SK-N-SH (cell line): ENCODE measurements around the gene AK3. TPM values are rescaled to one million over a fixed set of nuclear protein-coding genes. Genes with fewer than 3 reads are reported as not detected.

Source experiments
- CTCF ChIA-PET: fragments of 300-600, 350-600 bp; formaldehyde crosslinking; extraction: SDS; loops from one replicate; lab custom pipeline; 2021; lab: Yijun Ruan, JAX
- POLR2A ChIA-PET: fragments of 350-600 bp; sonication (Branson Sonifier 250); formaldehyde crosslinking; extraction: SDS; loops from one replicate; lab custom pipeline; 2020; ENCODE audit warnings: antibody characterized with exemption, inconsistent platforms; lab: Yijun Ruan, JAX
- DNase-seq: peaks from one replicate; pipeline ENCODE4 v3.0.0; 2012
- H2AFZ ChIP-seq: fragments of 200-600 bp; sonication (generic); 2 replicates; pipeline ENCODE4 v1.8.1; 2016; ENCODE audit warnings: antibody characterized with exemption, mild to moderate bottlenecking, low read depth
- H3F3A ChIP-seq: fragments of 200-600 bp; sonication (generic); replicated peaks from 2 replicates; pipeline ENCODE3; 2016; ENCODE audit warnings: antibody characterized with exemption, mild to moderate bottlenecking; ENCODE audit not compliant: insufficient read depth
- H3K27ac ChIP-seq, 2 experiments: fragments of 200-500 bp in 1 of 2; fragments of 200-600 bp in 1 of 2; sonication (Bioruptor generic) in 1 of 2; sonication (generic), shearing (Covaris generic) in 1 of 2; 2 replicates each; pipeline versions ENCODE4 v1.5.1 to v1.6.1; 2014 to 2016; ENCODE audit warnings: low read depth in 2 of 2, inconsistent platforms in 1 of 2, low read length in 1 of 2, mild to moderate bottlenecking in 1 of 2, mixed read lengths in 1 of 2
- H3K27me3 ChIP-seq: fragments of 200-600 bp; sonication (generic), shearing (Covaris generic); 2 replicates; pipeline ENCODE4 v1.6.1; 2016; ENCODE audit warnings: mixed run types; ENCODE audit not compliant: insufficient read depth
- H3K36me3 ChIP-seq, 2 experiments: fragments of 200-500 bp in 1 of 2; fragments of 200-600 bp in 1 of 2; sonication (Bioruptor generic) in 1 of 2; sonication (generic) in 1 of 2; replicated peaks in 1 of 2; 2 replicates each; pipeline versions ENCODE3 to v1.5.1; 2014 to 2016; ENCODE audit warnings: low read length in 1 of 2, mild to moderate bottlenecking in 1 of 2; ENCODE audit not compliant: insufficient read depth in 2 of 2, control insufficient read depth in 1 of 2
- H3K4me1 ChIP-seq, 2 experiments: fragments of 200-500 bp in 1 of 2; fragments of 200-600 bp in 1 of 2; sonication (Bioruptor generic) in 1 of 2; sonication (generic), shearing (Covaris generic) in 1 of 2; 2 replicates each; pipeline versions ENCODE4 v1.5.1 to v1.6.1; 2014 to 2016; ENCODE audit warnings: low read depth in 1 of 2, low read length in 1 of 2, mixed run types in 1 of 2; ENCODE audit not compliant: insufficient read depth in 2 of 2, control insufficient read depth in 1 of 2
- H3K4me2 ChIP-seq: fragments of 200-600 bp; sonication (generic), shearing (Covaris generic); 2 replicates; pipeline ENCODE4 v1.6.1; 2017; ENCODE audit warnings: mixed run types
- H3K4me3 ChIP-seq, 2 experiments: fragments of 200-500 bp in 1 of 2; fragments of 200-600 bp in 1 of 2; sonication (Bioruptor generic) in 1 of 2; sonication (generic), shearing (Covaris generic) in 1 of 2; 2 replicates each; pipeline versions ENCODE4 v1.5.1 to v1.8.1; 2014 to 2016; ENCODE audit warnings: low read depth in 2 of 2, inconsistent platforms in 1 of 2, low read length in 1 of 2, mild to moderate bottlenecking in 1 of 2, mixed read lengths in 1 of 2, moderate library complexity in 1 of 2
- H3K79me2 ChIP-seq: fragments of 200-600 bp; sonication (generic); 2 replicates; pipeline ENCODE4 v1.8.1; 2017; ENCODE audit warnings: mild to moderate bottlenecking; ENCODE audit not compliant: insufficient read depth
- H3K9ac ChIP-seq: fragments of 200-600 bp; sonication (generic); 2 replicates; pipeline ENCODE4 v1.6.1; 2017; ENCODE audit warnings: mixed run types
- H3K9me2 ChIP-seq: fragments of 200-600 bp; sonication (generic); 2 replicates; pipeline ENCODE4 v1.6.1; 2017; ENCODE audit warnings: mixed run types
- H3K9me3 ChIP-seq: fragments of 200-600 bp; sonication (generic); 2 replicates; pipeline ENCODE4 v1.6.1; 2017; ENCODE audit warnings: mixed run types, mild to moderate bottlenecking, moderate library complexity
- H4K20me1 ChIP-seq: fragments of 200-600 bp; sonication (generic); 2 replicates; pipeline ENCODE4 v1.6.1; 2017; ENCODE audit warnings: mild to moderate bottlenecking, mixed run types; ENCODE audit not compliant: insufficient read depth
- ELF1 ChIP-seq: IDR thresholded peaks from 2 replicates; pipeline ENCODE4 v1.4.0; 2012
- EP300 ChIP-seq, 2 experiments: IDR thresholded peaks; 2 replicates each; pipeline versions ENCODE4 v1.4.0 to v1.6.1; 2012; ENCODE audit warnings: borderline replicate concordance in 1 of 2, low read depth in 1 of 2, low read length in 1 of 2
- EZH2phosphoT487 ChIP-seq: fragments of 200-600 bp; sonication (generic); IDR thresholded peaks from 2 replicates; pipeline ENCODE4 v1.6.1; 2017; ENCODE audit warnings: low read depth, mixed run types, mild to moderate bottlenecking, antibody characterized with exemption, moderate library complexity, borderline replicate concordance
- FOXJ3 ChIP-seq: sonication (generic); formaldehyde crosslinking; IDR thresholded peaks from 2 replicates; pipeline ENCODE4 v1.5.1; 2020; ENCODE audit warnings: mild to moderate bottlenecking, missing genetic modification reagents
- FOXM1 ChIP-seq: IDR thresholded peaks from 2 replicates; pipeline ENCODE4 v1.4.0; 2012; ENCODE audit warnings: low read depth, mild to moderate bottlenecking
- GABPA ChIP-seq: IDR thresholded peaks from 2 replicates; pipeline ENCODE4 v1.4.0; 2012; ENCODE audit warnings: low read depth, mild to moderate bottlenecking
- JUND ChIP-seq: IDR thresholded peaks from 2 replicates; pipeline ENCODE4 v1.4.0; 2012
- MXI1 ChIP-seq: IDR thresholded peaks from 2 replicates; pipeline ENCODE4 v1.6.1; 2012; ENCODE audit warnings: mild to moderate bottlenecking, low read depth, low read length, improper control_type of control experiment
- POLR2AphosphoS5 ChIP-seq: IDR thresholded peaks from 2 replicates; pipeline ENCODE4 v1.6.1; 2012; ENCODE audit warnings: low read depth, low read length
- RXRA ChIP-seq: IDR thresholded peaks from 2 replicates; pipeline ENCODE4 v1.4.0; 2012; ENCODE audit warnings: low read depth, mild to moderate bottlenecking, borderline replicate concordance
- SIN3A ChIP-seq: IDR thresholded peaks from 2 replicates; pipeline ENCODE4 v1.6.1; 2012; ENCODE audit warnings: low read depth, mild to moderate bottlenecking, low read length, moderate library complexity, borderline replicate concordance
- SMC3 ChIP-seq: IDR thresholded peaks from 2 replicates; pipeline ENCODE4 v1.6.1; 2012; ENCODE audit warnings: low read depth, low read length, improper control_type of control experiment
- TCF12 ChIP-seq: IDR thresholded peaks from 2 replicates; pipeline ENCODE4 v1.4.0; 2012
- WGBS: methylation state at CpG from one replicate; pipeline ENCODE4 v1.1.6; 2017; ENCODE audit warnings: low lambda C conversion rate; 5-methylcytosine and 5-hydroxymethylcytosine counted together
- polyA plus RNA-seq, 3 experiments: library from polyadenylated mRNA; depleted of rRNA; stranded (reverse); fragments of >200 nt; gene quantifications; 2 replicates each; pipeline ENCODE4 v1.2.3, GENCODE V29; 2012
- TF ChIP-seq, protein P1 (sequence below): fragments of 150-350 bp; IDR thresholded peaks from 2 replicates; pipeline ENCODE4 v1.6.1; 2017; ENCODE audit warnings: antibody characterized with exemption, low read length, low read depth, borderline replicate concordance
- TF ChIP-seq, protein P2 (sequence below): IDR thresholded peaks from 2 replicates; pipeline ENCODE4 v1.4.0; 2012; ENCODE audit warnings: low read depth
- TF ChIP-seq, protein P3 (sequence below): fragments of 200-600 bp; sonication (generic); IDR thresholded peaks from 2 replicates; pipeline ENCODE4 v1.6.1; 2017; ENCODE audit warnings: antibody characterized with exemption, mild to moderate bottlenecking, moderate library complexity
- TF ChIP-seq, protein P4 (sequence below): fragments of 150-350 bp; IDR thresholded peaks from 2 replicates; pipeline ENCODE4 v1.6.1; 2016; ENCODE audit warnings: mild to moderate bottlenecking, low read depth, low read length
- TF ChIP-seq, protein P5 (sequence below): IDR thresholded peaks from 2 replicates; pipeline ENCODE4; 2012

Gene AK3
- polyA plus RNA-seq, 1 of the 3 experiments (the other 2 are of a cell fraction), result 20.6 TPM

DNA sequence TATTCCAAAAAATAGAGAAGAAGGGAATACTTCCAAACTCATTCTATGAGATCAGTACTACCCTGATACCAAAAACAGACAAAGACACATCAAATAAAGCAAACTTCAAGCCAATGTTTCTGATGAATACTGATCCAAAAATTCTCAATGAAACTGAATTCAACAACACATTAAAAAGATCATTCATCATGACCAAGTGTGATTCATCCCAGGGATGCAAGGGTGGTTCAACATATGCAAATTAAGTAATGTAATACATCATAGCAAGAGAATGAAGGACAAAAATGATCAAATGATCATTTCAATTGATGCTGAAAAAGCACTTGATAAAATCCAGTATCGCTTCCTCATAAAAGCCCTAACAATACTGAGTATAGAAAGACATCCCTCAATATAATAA, 46.9 kb upstream of the AK3 start:
- DNase-seq, result no peak
- no peaks in the 10 kb centered on the region for H3K36me3 ChIP-seq
- CTCF ChIA-PET, result interaction anchor here (0.7 to 1.2 kb wide), 3 partner anchors 9 to 200 kb away, joined by 3 to 5 read pairs (median 3); no protein-coding TSS in a partner anchor
- TF ChIP-seq ELF1, result no peak
- TF ChIP-seq POLR2AphosphoS5, result no peak
- no peak for TF ChIP-seq FOXJ3 (CRISPR knock-in tag)
- no peak for TF ChIP-seq SMC3
- TF ChIP-seq JUND, result no peak
- TF ChIP-seq, protein P1, sequence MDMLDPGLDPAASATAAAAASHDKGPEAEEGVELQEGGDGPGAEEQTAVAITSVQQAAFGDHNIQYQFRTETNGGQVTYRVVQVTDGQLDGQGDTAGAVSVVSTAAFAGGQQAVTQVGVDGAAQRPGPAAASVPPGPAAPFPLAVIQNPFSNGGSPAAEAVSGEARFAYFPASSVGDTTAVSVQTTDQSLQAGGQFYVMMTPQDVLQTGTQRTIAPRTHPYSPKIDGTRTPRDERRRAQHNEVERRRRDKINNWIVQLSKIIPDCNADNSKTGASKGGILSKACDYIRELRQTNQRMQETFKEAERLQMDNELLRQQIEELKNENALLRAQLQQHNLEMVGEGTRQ, result no peak
- no peak for TF ChIP-seq MXI1
- no peak for TF ChIP-seq FOXM1
- TF ChIP-seq EZH2phosphoT487, result no peak
- TF ChIP-seq, protein P2, sequence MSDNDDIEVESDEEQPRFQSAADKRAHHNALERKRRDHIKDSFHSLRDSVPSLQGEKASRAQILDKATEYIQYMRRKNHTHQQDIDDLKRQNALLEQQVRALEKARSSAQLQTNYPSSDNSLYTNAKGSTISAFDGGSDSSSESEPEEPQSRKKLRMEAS, result no peak
- TF ChIP-seq SIN3A, result no peak
- TF ChIP-seq, protein P3, sequence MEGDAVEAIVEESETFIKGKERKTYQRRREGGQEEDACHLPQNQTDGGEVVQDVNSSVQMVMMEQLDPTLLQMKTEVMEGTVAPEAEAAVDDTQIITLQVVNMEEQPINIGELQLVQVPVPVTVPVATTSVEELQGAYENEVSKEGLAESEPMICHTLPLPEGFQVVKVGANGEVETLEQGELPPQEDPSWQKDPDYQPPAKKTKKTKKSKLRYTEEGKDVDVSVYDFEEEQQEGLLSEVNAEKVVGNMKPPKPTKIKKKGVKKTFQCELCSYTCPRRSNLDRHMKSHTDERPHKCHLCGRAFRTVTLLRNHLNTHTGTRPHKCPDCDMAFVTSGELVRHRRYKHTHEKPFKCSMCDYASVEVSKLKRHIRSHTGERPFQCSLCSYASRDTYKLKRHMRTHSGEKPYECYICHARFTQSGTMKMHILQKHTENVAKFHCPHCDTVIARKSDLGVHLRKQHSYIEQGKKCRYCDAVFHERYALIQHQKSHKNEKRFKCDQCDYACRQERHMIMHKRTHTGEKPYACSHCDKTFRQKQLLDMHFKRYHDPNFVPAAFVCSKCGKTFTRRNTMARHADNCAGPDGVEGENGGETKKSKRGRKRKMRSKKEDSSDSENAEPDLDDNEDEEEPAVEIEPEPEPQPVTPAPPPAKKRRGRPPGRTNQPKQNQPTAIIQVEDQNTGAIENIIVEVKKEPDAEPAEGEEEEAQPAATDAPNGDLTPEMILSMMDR, result no peak
- no peak for TF ChIP-seq TCF12
- TF ChIP-seq, protein P4, sequence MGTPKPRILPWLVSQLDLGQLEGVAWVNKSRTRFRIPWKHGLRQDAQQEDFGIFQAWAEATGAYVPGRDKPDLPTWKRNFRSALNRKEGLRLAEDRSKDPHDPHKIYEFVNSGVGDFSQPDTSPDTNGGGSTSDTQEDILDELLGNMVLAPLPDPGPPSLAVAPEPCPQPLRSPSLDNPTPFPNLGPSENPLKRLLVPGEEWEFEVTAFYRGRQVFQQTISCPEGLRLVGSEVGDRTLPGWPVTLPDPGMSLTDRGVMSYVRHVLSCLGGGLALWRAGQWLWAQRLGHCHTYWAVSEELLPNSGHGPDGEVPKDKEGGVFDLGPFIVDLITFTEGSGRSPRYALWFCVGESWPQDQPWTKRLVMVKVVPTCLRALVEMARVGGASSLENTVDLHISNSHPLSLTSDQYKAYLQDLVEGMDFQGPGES, result no peak
- TF ChIP-seq, protein P5, sequence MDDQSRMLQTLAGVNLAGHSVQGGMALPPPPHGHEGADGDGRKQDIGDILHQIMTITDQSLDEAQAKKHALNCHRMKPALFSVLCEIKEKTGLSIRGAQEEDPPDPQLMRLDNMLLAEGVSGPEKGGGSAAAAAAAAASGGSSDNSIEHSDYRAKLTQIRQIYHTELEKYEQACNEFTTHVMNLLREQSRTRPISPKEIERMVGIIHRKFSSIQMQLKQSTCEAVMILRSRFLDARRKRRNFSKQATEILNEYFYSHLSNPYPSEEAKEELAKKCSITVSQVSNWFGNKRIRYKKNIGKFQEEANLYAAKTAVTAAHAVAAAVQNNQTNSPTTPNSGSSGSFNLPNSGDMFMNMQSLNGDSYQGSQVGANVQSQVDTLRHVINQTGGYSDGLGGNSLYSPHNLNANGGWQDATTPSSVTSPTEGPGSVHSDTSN, result no peak
- TF ChIP-seq GABPA, result no peak
- TF ChIP-seq RXRA, result no peak
- TF ChIP-seq EP300 (IDR thresholded peaks at IDR 0.05; ENCODE audit: borderline replicate concordance in 1 of 2, low read depth in 1 of 2, low read length in 1 of 2), result no peak
- H3K9me2 ChIP-seq, result no peaks in the 10 kb centered on the region
- H3K79me2 ChIP-seq, result no peaks in the 10 kb centered on the region
- no peaks in the 10 kb centered on the region for H4K20me1 ChIP-seq
- H2AFZ ChIP-seq, result no peak overlapping the region
- POLR2A ChIA-PET, result no interaction called here
- 96% methylated on average over 1 of the region's 1 CpG for WGBS
- H3K9ac ChIP-seq, result no peak overlapping the region
- H3K4me3 ChIP-seq, result no peak overlapping the region
- no peak overlapping the region for H3K4me2 ChIP-seq
- H3F3A ChIP-seq, result peaks cover 5% of the 10 kb centered on the region
- no peaks in the 10 kb centered on the region for H3K9me3 ChIP-seq
- H3K27me3 ChIP-seq, result no peaks in the 10 kb centered on the region
- no peak overlapping the region for H3K27ac ChIP-seq
- H3K4me1 ChIP-seq, result no peaks in the 10 kb centered on the region; a peak in 1 of 4 replicates
